HUES48 (cell line): Measurements from ENCODE around the gene SLBP.

Source experiments
- H3K27ac ChIP-seq: one replicate; pipeline ENCODE4 v1.7.0; 2013; ENCODE audit warnings: low read depth, low read length, inconsistent platforms
- H3K27me3 ChIP-seq: 2 replicates; pipeline ENCODE4 v1.6.1; 2013; ENCODE audit warnings: mild to moderate bottlenecking, low read length; ENCODE audit not compliant: control insufficient read depth, insufficient read depth
- H3K36me3 ChIP-seq: 2 replicates; pipeline ENCODE4 v1.6.1; 2013; ENCODE audit warnings: low read length; ENCODE audit not compliant: control insufficient read depth, insufficient read depth
- H3K4me1 ChIP-seq: 2 replicates; pipeline ENCODE4 v1.6.1; 2013; ENCODE audit warnings: mild to moderate bottlenecking, low read length; ENCODE audit not compliant: control insufficient read depth, insufficient read depth
- H3K4me3 ChIP-seq: 2 replicates; pipeline ENCODE4 v1.5.1; 2013; ENCODE audit warnings: mild to moderate bottlenecking, low read depth, low read length
- H3K9ac ChIP-seq: 2 replicates; pipeline ENCODE4 v1.6.1; 2013; ENCODE audit warnings: mild to moderate bottlenecking, low read depth, low read length, moderate library complexity
- H3K9me3 ChIP-seq: 2 replicates; pipeline ENCODE4 v1.6.1; 2013; ENCODE audit warnings: low read length; ENCODE audit not compliant: control insufficient read depth, insufficient read depth

Gene SLBP

GRCh38 chr4:1738410-1738809, 26.3 kb upstream of the SLBP start:
- Histone ChIP-seq H3K4me3 (no peak overlapping the region), H3K9ac (no peak overlapping the region), H3K27me3 (no peaks in the 10 kb centered on the region), H3K27ac (no peak overlapping the region), H3K36me3 (peaks cover 92% of the 10 kb centered on the region), H3K9me3 (peaks cover 16% of the 10 kb centered on the region), H3K4me1 (no peaks in the 10 kb centered on the region)

DNA sequence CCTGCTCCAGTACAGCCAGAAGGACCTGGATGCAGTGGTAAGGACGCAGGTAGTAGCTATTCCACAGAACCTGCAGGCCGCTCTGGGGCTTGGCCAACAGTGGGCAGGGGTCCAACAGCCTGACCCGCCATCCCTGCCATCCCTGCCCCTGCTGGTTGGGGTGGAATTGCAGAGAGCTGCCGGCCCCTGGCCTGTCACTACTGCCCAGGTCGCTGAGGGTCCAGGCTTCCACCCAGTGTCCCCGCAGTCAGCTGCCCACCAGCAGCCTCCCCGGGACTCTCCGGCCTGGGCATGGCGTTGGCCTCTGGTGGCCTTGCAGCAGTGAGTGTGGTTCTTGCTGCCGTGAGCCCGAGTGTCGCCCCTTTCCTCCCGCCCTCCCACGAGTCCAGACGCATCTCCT, 25.5 kb upstream of the SLBP start:
- Histone ChIP-seq H3K9me3 (peaks cover 16% of the 10 kb centered on the region), H3K4me3 (no peak overlapping the region), H3K27ac (no peak overlapping the region), H3K4me1 (no peaks in the 10 kb centered on the region), H3K9ac (no peak overlapping the region), H3K27me3 (no peaks in the 10 kb centered on the region), H3K36me3 (peaks cover 95% of the 10 kb centered on the region)

DNA sequence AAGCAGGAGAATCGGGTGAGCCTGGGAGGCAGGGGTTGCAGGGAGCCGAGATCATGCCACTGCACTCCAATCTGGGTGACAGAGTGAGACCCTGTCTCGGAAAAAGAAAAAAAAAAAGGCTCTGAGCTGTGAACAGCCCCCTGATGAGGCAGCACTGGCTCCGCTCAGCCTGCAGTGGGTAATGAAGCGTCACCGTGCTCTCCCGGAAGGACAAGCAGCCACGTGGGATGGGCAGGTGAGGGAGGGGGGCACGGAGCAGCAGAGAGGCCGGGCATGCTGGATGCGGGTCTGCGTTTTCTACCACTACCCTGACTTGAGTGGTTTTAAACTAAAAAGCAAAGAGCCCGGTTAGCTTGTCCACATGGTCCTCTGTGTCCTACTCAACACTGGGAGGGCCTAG, 24.7 kb upstream of the SLBP start:
- H3K36me3 ChIP-seq, result peaks cover 97% of the 10 kb centered on the region

GRCh38 chr4:1735215-1735614, 23.1 kb upstream of the SLBP start:
- H3K27ac ChIP-seq, result no peak overlapping the region
- H3K4me1 ChIP-seq, result no peaks in the 10 kb centered on the region
- H3K27me3 ChIP-seq, result no peaks in the 10 kb centered on the region
- H3K9ac ChIP-seq, result no peak overlapping the region
- peaks cover 16% of the 10 kb centered on the region for H3K9me3 ChIP-seq
- H3K4me3 ChIP-seq, result no peak overlapping the region
- H3K36me3 ChIP-seq, result peaks cover 97% of the 10 kb centered on the region

More for the DNA sequence above, 24.7 kb upstream of the SLBP start:
- Histone ChIP-seq H3K4me3 (no peak overlapping the region), H3K4me1 (no peaks in the 10 kb centered on the region), H3K9me3 (peaks cover 16% of the 10 kb centered on the region), H3K27ac (no peak overlapping the region), H3K9ac (no peak overlapping the region), H3K27me3 (no peaks in the 10 kb centered on the region)

DNA sequence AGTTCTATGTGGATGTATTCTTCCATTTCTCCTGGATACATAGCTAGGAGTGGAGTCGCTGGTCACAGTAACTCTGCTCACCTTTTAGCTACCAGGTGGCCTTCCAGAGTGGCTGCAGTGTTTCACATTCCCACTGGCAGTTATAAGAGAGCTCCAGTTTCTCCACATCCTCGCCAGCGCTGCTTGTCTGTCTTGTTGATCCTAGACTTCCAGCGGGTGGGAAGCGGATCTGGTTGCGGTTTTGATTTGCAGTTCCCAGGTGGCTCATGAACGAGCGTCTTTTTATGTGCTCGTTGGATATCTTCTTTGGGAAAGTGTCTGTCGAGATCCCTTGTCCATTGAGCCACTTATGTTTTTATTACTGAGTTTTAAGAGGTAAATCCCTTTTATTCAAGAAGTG, 20.8 kb upstream of the SLBP start:
- Histone ChIP-seq H3K4me3 (no peak overlapping the region), H3K4me1 (no peaks in the 10 kb centered on the region), H3K9me3 (peaks cover 8% of the 10 kb centered on the region), H3K36me3 (peaks cover 97% of the 10 kb centered on the region), H3K27ac (no peak overlapping the region), H3K27me3 (no peaks in the 10 kb centered on the region), H3K9ac (no peak overlapping the region)

GRCh38 chr4:1731180-1731579, 19.1 kb upstream of the SLBP start:
- H3K9me3 ChIP-seq, result no peaks in the 10 kb centered on the region
- no peak overlapping the region for H3K9ac ChIP-seq
- no peaks in the 10 kb centered on the region for H3K27me3 ChIP-seq
- H3K27ac ChIP-seq, result no peak overlapping the region
- H3K36me3 ChIP-seq, result peaks cover 97% of the 10 kb centered on the region
- H3K4me1 ChIP-seq, result no peaks in the 10 kb centered on the region
- H3K4me3 ChIP-seq, result no peak overlapping the region

DNA sequence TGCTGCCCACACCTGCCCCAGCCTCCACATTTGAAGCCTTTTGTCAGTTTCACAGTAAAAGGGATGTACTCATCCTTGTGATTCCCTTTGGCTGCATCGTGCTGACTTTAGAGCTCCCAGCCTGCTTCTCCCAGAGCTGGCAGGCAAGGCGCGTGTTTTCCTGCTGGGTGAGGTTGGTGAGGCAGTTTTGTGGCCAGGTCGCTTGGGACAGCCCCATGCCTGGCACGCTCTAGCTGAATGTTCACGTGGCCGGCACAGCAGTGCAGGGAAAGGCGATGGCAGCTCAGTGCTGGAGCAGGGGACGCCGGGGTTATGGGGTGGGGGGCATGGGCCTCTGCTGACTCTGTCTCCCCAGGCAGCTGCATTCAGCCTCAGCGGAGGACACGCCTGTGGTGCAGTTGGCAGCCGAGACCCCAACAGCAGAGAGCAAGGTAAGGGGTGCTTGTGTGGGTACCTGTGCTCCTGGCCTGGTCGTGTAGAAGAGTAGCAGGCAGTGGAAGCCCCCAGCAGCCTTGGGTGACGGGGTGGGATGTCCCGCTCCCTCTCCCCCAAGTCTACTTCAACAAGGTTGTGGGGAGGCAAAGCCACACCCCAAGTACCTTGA, 18.5 kb upstream of the SLBP start:
- Histone ChIP-seq H3K4me3 (no peak overlapping the region), H3K27ac (no peak overlapping the region), H3K9ac (no peak overlapping the region), H3K4me1 (no peaks in the 10 kb centered on the region), H3K36me3 (peaks cover 97% of the 10 kb centered on the region), H3K9me3 (no peaks in the 10 kb centered on the region), H3K27me3 (no peaks in the 10 kb centered on the region)

GRCh38 chr4:1728061-1728980, 16.2 kb upstream of the SLBP start:
- Histone ChIP-seq H3K4me3 (no peak overlapping the region), H3K4me1 (no peaks in the 10 kb centered on the region), H3K9me3 (no peaks in the 10 kb centered on the region), H3K36me3 (peaks cover 98% of the 10 kb centered on the region), H3K9ac (no peak overlapping the region), H3K27ac (peak overlapping the region; percentile 56), H3K27me3 (no peaks in the 10 kb centered on the region)

- no peak overlapping the region for H3K9ac ChIP-seq
- peaks cover 3% of the 10 kb centered on the region; the same call in 1 of the 2 replicates for H3K4me1 ChIP-seq
- H3K27me3 ChIP-seq, result no peaks in the 10 kb centered on the region
- no peak overlapping the region for H3K4me3 ChIP-seq
- peak overlapping the region; percentile 56 for H3K27ac ChIP-seq
- H3K9me3 ChIP-seq, result no peaks in the 10 kb centered on the region
- peaks cover 94% of the 10 kb centered on the region for H3K36me3 ChIP-seq
Observed at GRCh38 chr4:1727117-1728031, 15.3 kb upstream of the SLBP start.

- no peak overlapping the region for H3K27ac ChIP-seq
Observed at GRCh38 chr4:1726146-1726934, 14.2 kb upstream of the SLBP start.

More at GRCh38 chr4:1726146-1726934, 14.2 kb upstream of the SLBP start:
- Histone ChIP-seq H3K27me3 (no peaks in the 10 kb centered on the region), H3K4me3 (no peak overlapping the region), H3K9ac (no peak overlapping the region), H3K36me3 (peaks cover 84% of the 10 kb centered on the region), H3K9me3 (no peaks in the 10 kb centered on the region), H3K4me1 (peaks cover 5% of the 10 kb centered on the region; the same call in 1 of the 2 replicates)
